ENCODE measurements around the gene CARMIL1. TPM values are rescaled to one million over a fixed set of nuclear protein-coding genes. Genes with fewer than 3 reads are reported as not detected.

The CARMIL1 gene
- total and polyA plus RNA-seq, 12 donors: 9.2 to 36.2 (median 14.5) TPM

- TF ChIP-seq CTCF (IDR thresholded peaks at IDR 0.05) (no peak), POLR2A (IDR thresholded peaks at IDR 0.05) (no peak)
- H3K36me3 ChIP-seq (replicated peaks in 1 of 2): no peaks in the 10 kb centered on the region
- WGBS, 4 donors: 56 to 82% (median 65%) methylated on average over 3 of the region's 3 CpGs
- H3K27me3 ChIP-seq: no peaks in the 10 kb centered on the region
- no peak for DNase-seq
- H3K9me3 ChIP-seq (replicated peaks in 1 of 3): no peaks in the 10 kb centered on the region
- H3K27ac ChIP-seq: no peak overlapping the region
- no peaks in the 10 kb centered on the region for H3K4me1 ChIP-seq (replicated peaks in 1 of 2)
- intact Hi-C loops (cut with DNase I): no loop called here
- no peak overlapping the region for H3K4me3 ChIP-seq
These were observed 152.8 kb downstream of the CARMIL1 start for GRCh38 chr6:25431975-25432307.

GRCh38 chr6:25434921-25435320 lies 155.7 kb downstream of the CARMIL1 start:
- WGBS, 4 donors: 81 to 86% (median 85%) methylated on average over 3 of the region's 3 CpGs
- Histone ChIP-seq H3K4me3 (no peak overlapping the region), H3K27ac (no peak overlapping the region), H3K4me1 (replicated peaks in 1 of 2) (no peaks in the 10 kb centered on the region), H3K27me3 (no peaks in the 10 kb centered on the region), H3K9me3 (replicated peaks in 1 of 3) (no peaks in the 10 kb centered on the region), H3K36me3 (replicated peaks in 1 of 2) (no peaks in the 10 kb centered on the region)
- TF ChIP-seq CTCF (IDR thresholded peaks at IDR 0.05) (no peak), POLR2A (IDR thresholded peaks at IDR 0.05) (no peak)
- intact Hi-C loops (cut with DNase I): no loop called here
- no peak for DNase-seq

GRCh38 chr6:25435416-25435985 lies 156.3 kb downstream of the CARMIL1 start:
- H3K27ac ChIP-seq: no peak overlapping the region
- 79 to 89% (median 84%) methylated on average over 6 of the region's 6 CpGs for WGBS, 4 donors
- no peaks in the 10 kb centered on the region for H3K4me1 ChIP-seq (replicated peaks in 1 of 2)
- intact Hi-C loops (cut with DNase I): no loop called here
- no peak overlapping the region for H3K4me3 ChIP-seq
- TF ChIP-seq CTCF (IDR thresholded peaks at IDR 0.05) (no peak), POLR2A (IDR thresholded peaks at IDR 0.05) (no peak)
- DNase-seq: no peak
- no peaks in the 10 kb centered on the region for H3K36me3 ChIP-seq (replicated peaks in 1 of 2)
- H3K9me3 ChIP-seq (replicated peaks in 1 of 3): no peaks in the 10 kb centered on the region
- no peaks in the 10 kb centered on the region for H3K27me3 ChIP-seq

- WGBS, 4 donors: 85 to 100% (median 93%) methylated on average over 3 to 4 of the region's 4 CpGs
- intact Hi-C loops (cut with DNase I): no loop called here
- no peaks in the 10 kb centered on the region for H3K9me3 ChIP-seq (replicated peaks in 1 of 3)
These were observed 157.6 kb downstream of the CARMIL1 start for GRCh38 chr6:25436760-25437159.

More at GRCh38 chr6:25436760-25437159, 157.6 kb downstream of the CARMIL1 start:
- Histone ChIP-seq H3K36me3 (replicated peaks in 1 of 2) (no peaks in the 10 kb centered on the region), H3K27me3 (no peaks in the 10 kb centered on the region), H3K27ac (no peak overlapping the region), H3K4me1 (replicated peaks in 1 of 2) (peaks cover 0 to 5% of the 10 kb centered on the region in 2 donors), H3K4me3 (no peak overlapping the region)
- TF ChIP-seq CTCF (IDR thresholded peaks at IDR 0.05) (no peak), POLR2A (IDR thresholded peaks at IDR 0.05) (no peak)
- DNase-seq: no peak
